Measurements from ENCODE around the gene FGF14.

DNA sequence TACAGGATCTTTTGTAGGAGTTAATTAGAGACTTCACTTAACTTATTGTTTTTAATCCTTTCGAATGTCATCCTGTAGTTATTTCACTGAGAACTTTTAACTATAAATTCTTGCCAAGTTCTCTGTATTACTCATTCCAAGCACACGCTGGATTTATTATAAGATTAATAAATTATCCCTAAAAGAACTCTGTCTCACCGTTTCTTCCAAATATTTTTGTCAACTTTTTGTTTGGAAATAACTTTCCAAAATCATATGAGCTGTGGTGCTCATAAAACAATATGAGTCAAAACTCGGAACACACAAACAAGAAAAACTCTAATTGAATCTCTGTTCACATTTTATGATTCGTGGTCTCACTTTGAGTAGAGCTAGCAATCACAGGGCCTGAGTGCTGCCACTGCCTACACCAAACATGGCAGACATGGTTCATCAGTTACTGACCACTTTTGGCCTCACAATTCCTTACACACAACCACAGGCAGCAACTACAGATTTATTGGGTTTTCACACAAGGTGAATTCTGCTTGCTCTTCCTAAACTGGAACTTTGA, 412.0 kb downstream of the FGF14 start:
- no peak for TF ChIP-seq MXI1 (IDR thresholded peaks at IDR 0.05; ENCODE audit: low read depth, low read length)
- TF ChIP-seq, protein P1, sequence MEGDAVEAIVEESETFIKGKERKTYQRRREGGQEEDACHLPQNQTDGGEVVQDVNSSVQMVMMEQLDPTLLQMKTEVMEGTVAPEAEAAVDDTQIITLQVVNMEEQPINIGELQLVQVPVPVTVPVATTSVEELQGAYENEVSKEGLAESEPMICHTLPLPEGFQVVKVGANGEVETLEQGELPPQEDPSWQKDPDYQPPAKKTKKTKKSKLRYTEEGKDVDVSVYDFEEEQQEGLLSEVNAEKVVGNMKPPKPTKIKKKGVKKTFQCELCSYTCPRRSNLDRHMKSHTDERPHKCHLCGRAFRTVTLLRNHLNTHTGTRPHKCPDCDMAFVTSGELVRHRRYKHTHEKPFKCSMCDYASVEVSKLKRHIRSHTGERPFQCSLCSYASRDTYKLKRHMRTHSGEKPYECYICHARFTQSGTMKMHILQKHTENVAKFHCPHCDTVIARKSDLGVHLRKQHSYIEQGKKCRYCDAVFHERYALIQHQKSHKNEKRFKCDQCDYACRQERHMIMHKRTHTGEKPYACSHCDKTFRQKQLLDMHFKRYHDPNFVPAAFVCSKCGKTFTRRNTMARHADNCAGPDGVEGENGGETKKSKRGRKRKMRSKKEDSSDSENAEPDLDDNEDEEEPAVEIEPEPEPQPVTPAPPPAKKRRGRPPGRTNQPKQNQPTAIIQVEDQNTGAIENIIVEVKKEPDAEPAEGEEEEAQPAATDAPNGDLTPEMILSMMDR (IDR thresholded peaks at IDR 0.05) = no peak
- no peak for TF ChIP-seq JUND (IDR thresholded peaks at IDR 0.05)
- no peak for TF ChIP-seq POLR2AphosphoS5 (IDR thresholded peaks at IDR 0.05; ENCODE audit: low read depth, low read length)

All from SK-N-SH (cell line).